Prostate gland (tissue), 2 donors: ENCODE results near the gene PRLHR.

Experiments
- CTCF ChIP-seq, 4 experiments: fragments of 200-600 bp in 2 of 4; fragments of 450-650 bp in 2 of 4; sonication (generic) in 2 of 4; IDR thresholded peaks; 1 replicate in 3 of 4; 2 replicates in 1 of 4; pipeline ENCODE4 v1.5.1; 2016 to 2019; ENCODE audit warnings: antibody characterized with exemption in 4 of 4, mild to moderate bottlenecking in 2 of 4, moderate library complexity in 2 of 4
- POLR2A ChIP-seq: fragments of 450-650 bp; IDR thresholded peaks from one replicate; pipeline ENCODE4 v1.6.1; 2016; ENCODE audit warnings: antibody characterized with exemption, mild to moderate bottlenecking
- POLR2AphosphoS5 ChIP-seq: sonication (generic); formaldehyde crosslinking; IDR thresholded peaks from one replicate; pipeline ENCODE4 v1.6.1; 2017; ENCODE audit warnings: antibody characterized with exemption

- TF ChIP-seq CTCF (IDR thresholded peaks at IDR 0.05) (no peak), POLR2AphosphoS5 (no peak), POLR2A (no peak)
Observed at GRCh38 chr10:118542745-118543144, 52.7 kb downstream of the PRLHR start.
